DMS114 treated with DMSO at 0.1 percent for 48 hours (cell line): ENCODE results near the gene KLC3.

Source experiments
- DNase-seq: peaks from one replicate; lab custom pipeline; 2025; ENCODE audit not compliant: unreplicated experiment; lab: John Stamatoyannopoulos, UW

Gene KLC3

DNA sequence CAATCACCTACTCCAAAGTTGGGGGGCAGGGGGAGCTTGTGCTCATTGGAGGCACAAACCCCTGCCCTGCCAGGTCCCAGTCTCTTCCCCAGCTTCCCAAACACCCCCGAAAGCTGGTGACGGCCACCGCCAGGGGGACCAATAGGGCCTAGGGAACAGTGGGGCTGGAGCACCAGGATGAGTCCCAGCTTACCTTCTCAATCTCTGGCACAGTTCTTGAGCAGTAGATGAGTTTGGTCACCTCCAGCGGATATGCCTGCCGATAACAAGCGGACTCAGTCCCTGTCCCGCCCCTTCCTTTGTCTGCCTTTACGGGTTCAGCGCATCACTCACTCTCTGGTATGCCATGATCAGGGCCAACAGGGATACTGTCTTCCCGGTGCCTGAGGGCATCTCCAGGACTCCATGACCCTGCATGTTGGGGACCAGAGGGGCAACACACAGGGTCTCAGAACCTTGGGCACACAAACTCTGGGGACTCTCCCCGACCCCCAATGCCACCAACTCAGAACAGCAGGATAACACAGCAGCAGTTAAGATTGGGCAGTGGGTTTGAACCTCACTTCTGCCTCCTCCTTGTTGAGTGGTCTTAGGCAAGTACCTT lies 28.3 kb downstream of the KLC3 start:
- DNase-seq, result no peak

DNA sequence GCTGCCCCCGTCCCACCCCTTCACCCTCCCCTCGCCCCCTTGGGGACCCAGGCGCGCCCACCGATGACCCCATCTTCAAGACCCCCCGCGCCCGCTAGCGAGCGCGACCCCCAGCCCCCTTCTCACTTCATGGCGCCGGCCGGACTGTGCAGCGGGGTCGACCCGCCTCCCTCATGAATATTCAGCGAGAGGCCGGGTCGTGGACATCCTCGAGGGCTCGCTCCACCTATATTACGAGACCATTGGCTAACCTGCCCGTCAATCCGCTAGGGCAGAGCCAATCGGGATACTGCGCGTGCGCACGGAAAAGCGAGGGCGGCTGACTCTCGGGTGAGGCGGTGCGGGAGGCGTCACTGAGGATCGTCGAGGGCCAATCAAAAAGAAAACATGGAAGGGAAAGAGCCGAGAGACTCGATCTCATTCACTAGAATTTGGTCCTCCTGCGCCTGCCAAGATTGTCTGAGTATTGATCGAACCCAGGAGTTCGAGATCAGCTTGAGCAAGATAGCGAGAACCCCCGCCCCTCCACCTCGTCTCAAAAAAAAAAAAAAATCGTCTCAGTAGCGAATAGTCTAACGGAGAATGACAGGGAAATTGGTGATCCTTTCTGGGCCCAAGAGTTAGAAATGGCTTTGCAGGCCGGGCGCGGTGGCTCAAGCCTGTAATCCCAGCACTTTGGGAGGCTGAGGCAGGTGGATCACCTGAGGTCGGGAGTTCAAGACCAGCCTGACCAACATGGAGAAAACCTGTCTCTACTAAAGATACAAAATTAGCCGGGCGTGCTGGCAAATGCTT lies 30.1 kb downstream of the KLC3 start, which contains the start of gene ERCC2:
ERCC2 (minus strand) TSS at position 164 of the 795 bp plus-strand sequence; CDS start at position 131, 33 bp downstream.
- DNase-seq, result peak; percentile 86

DNA sequence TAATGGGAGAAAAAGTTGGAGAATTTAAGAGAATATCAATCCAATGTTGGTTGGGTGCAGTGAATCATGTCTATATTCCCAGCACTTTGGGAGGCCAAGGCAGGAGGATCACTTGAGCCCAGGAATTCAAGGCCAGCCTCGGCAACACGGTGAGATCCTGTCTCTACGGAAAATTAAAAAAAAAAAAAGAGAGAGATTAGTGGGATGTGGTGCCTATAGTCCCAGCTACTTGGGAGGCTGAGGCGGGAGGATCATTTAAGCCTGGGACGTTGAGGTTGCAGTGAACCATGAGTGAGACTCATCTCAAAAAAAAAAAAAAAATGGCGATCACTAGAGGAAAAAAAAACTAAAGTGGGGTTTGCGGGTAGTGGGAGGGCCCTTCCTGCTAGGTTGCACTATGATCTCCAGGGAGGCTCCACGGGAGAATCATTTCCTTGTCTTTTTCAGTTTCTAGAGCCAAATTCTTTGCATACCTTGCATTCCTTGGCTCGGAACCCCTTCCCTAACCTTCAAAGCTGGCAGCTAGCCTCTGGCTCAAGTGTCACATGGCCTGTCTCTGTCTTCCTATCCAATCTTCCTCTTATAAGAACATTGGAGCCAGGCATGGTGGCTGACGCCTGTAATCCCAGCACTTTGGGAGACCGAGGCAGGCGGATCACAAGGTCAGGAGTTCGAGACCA lies 35.6 kb downstream of the KLC3 start:
- DNase-seq, result no peak

GRCh38 chr19:45380107-45380506 lies 39.6 kb downstream of the KLC3 start:
- DNase-seq, result no peak

GRCh38 chr19:45382426-45382825 lies 41.9 kb downstream of the KLC3 start:
- DNase-seq, result no peak

GRCh38 chr19:45385392-45386221 lies 45.1 kb downstream of the KLC3 start:
- no peak for DNase-seq

- peak; percentile 25 for DNase-seq
These were observed 50.8 kb downstream of the KLC3 start for GRCh38 chr19:45391346-45391745.

- DNase-seq, result no peak
These were observed 51.5 kb downstream of the KLC3 start for GRCh38 chr19:45391871-45392665.

DNA sequence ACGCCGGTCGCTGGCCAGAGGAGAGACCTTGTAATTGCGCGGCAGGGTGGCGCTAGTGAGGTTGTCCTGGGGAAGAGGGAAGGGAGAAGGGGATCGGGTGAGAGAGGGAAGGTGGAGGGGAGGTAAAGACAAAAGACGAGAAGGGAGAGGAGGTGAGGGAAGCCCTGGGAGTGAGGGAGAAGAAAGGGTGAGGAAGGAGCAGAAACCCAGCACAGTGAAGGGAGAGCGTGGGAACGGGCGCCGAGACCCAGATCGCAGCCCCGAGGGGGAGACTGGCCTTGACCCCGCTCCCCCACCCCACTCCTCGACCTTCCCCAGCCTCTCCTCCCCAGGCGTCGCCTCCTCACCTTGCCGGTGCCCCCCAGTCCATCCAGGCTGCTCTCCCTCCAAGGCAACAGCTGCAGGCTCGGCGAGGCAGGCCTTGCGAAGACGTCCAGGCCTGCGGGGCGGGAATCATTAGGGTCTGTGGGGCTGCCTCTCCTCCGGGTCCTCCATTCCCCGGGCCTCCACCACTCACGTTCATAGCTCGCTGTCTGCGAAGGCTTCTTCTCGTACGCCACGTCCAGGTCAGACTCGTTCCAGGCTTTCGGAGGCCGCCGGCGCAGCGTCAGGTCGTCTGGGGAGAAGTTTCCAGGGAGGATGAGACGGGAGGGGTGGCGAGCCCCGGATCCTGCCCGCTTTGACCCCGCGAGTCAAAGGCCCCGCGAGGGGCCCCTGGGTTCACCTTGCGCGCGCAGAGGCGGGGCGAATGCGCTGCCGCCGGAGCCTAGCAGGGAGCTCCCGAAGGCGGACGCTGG lies 55.5 kb downstream of the KLC3 start:
- DNase-seq, result no peak

DNA sequence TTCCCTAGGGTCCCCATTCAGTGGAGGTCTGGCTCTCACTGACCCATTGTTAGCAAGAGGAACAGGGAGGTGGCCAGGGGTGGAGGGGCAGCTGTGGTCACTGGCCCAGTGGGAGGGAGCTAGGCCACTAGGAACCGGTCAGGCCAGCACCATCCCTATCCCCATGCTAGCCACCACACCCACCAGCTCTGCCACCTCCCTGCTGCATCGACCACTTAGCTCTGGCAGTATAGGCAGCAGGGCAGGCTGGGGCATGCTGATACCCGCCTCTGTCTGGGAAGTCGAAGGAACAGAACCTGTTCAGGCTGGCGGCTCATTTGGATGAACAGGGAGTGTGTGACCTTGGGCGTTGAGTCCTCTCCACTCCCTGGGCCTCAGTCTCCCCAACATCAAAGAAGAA lies 59.6 kb downstream of the KLC3 start:
- no peak for DNase-seq
